Kidney tubule cell (primary cell): ENCODE results near the gene LHFPL5.

Source experiments
- DNase-seq: peaks from one replicate; pipeline ENCODE4 v3.0.0-alpha.2; 2018; ENCODE audit warnings: low spot score

LHFPL5 gene

GRCh38 chr6:35794536-35795452 is 10.4 kb upstream of the LHFPL5 start:
- DNase-seq, result no peak

GRCh38 chr6:35795453-35796071 is 9.6 kb upstream of the LHFPL5 start:
- no peak for DNase-seq

GRCh38 chr6:35796236-35796635 is 8.9 kb upstream of the LHFPL5 start:
- no peak for DNase-seq

DNA sequence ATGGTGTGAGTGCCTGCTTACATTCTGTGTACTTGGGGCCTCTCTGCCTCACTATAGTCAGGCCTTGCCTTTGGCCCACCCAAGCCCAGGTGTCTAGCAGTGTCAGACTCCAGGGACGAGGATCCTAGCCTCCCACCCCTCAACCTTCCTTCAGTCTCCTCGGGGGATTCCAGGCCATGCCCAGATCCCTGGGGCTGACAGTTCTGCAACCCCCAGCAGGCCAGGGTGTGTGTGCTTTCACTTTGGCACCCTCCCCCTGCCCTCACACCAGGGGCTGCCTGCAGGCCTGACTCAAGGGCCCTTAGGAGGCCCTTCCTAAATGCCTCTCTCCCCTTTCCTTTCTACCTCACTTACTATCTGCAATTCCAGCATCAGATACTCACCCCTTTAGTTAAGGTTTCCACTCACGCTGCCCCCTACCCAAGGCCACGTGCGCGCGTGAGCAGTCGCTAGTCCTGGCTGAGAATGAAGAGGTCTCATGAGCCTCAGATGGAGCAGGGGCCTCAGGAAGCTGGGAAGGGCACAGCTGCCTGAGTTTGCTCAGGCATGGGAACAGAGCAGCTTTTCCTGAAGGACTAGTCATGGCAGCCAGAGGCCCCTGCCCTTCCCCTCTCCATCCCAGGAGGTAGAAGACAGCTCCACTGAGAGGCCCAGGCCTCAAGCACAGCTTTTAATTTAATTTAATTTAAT is 7.2 kb upstream of the LHFPL5 start:
- no peak for DNase-seq

DNA sequence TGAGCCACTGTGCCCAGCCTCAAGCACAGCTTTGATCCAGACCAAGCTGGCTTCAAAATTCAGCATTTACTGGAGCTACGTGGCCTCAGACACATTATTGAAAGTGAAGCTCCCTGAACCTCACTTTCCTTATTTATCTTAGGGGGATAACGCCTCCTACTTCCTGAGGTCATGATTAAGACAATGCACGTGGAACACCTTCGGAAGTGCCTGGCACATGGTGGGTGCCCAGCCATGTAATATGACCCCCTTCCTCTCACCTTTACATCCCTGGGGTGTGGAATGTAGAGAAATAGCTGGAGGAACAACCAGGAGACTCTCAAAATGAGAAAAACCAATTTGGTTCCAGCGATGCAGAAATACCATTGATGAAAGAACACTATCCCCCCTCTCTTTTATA is 6.4 kb upstream of the LHFPL5 start:
- DNase-seq, result no peak

GRCh38 chr6:35801148-35801547 is 4.0 kb upstream of the LHFPL5 start:
- no peak for DNase-seq

GRCh38 chr6:35808688-35809087 is 3.5 kb downstream of the LHFPL5 start:
- DNase-seq, result no peak

GRCh38 chr6:35809809-35810208 is 4.7 kb downstream of the LHFPL5 start:
- no peak for DNase-seq

- DNase-seq, result peak; percentile 100
These were observed 6.0 kb downstream of the LHFPL5 start for GRCh38 chr6:35810971-35811698.

DNA sequence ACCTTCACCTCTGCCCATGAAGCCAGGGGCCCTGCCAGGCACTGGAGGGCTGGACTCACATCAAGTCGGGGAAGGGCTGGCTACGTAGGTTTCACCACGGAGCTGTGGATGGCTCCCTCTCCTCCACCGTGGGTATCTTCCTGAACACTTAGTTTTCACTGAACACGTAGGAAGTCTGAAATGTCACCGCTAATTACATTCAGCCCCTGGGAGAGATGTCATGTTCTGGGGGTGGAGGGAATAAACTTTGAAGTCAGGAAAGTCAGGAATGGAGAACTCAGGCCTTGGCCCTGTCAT is 6.5 kb downstream of the LHFPL5 start:
- DNase-seq, result no peak

- DNase-seq, result no peak
These were observed 12.4 kb downstream of the LHFPL5 start for GRCh38 chr6:35817515-35817914.

DNA sequence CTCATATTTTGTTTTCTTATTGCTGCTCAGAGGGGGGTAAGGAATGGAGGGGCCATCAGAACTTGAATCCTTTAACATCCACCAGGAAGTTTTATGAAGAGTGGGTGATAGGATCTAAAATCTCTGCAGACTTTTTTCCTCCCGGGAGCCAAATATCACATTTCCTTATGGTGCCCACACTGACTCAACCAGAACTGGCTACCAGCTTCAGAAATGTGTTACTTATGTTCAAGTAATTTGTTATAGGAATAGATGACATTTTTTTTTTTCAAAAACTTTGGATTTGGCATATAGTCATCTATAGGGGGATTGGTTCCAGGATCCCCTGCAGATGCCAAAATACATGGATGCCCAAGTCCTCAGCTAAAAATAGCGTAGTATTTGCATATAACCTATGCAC is 18.4 kb downstream of the LHFPL5 start:
- no peak for DNase-seq

DNA sequence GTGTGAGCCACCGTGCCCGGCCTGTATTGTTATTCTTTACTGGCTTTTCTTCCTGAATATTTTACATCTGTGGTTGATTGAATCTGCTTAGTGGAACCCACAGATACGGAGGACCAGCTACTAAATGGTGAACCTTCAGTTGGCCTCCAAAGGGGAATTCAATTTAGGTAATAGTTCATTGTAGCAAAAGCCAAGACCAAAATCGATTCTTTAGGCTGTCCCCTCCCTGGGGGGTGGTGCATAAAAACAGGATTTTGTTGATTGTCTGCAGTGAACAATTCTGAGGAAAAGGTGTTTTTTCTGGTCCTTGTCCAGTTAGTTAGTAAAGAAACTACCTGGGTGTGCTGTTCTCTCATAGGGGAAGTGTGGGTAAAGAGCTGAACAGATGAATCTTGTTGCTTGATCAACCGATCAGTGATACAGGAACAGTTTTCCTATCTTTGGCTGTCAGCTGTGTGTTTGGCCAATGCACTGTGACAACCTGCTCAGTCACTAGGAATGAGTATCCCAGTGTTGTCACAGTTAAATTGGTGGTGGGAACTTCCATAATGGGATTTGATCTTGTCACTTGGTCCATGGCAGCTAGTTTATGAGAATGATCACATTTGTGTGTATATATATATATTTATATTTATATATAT is 19.5 kb downstream of the LHFPL5 start:
- DNase-seq, result no peak

DNA sequence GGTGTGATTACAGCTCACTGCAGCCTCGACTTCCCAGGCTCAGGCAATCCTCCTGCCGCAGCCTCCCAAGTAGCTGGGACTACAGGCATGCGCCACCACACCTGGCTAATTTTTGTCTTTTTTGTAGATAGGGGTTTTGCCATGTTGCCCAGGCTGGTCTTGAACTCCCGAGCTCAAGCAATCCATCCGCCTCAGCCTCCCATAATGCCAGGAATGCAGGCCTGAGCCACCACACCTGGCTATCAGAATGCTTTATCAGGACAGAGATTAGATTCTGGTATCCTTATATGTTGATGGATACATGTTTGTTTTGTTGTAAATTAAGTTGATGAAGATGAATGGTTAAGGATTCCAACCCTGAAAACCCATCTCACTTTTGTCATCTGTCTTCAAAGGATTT is 24.2 kb downstream of the LHFPL5 start:
- DNase-seq, result no peak

- peak; percentile 4 for DNase-seq
These were observed 26.3 kb downstream of the LHFPL5 start for GRCh38 chr6:35831257-35832007.

DNA sequence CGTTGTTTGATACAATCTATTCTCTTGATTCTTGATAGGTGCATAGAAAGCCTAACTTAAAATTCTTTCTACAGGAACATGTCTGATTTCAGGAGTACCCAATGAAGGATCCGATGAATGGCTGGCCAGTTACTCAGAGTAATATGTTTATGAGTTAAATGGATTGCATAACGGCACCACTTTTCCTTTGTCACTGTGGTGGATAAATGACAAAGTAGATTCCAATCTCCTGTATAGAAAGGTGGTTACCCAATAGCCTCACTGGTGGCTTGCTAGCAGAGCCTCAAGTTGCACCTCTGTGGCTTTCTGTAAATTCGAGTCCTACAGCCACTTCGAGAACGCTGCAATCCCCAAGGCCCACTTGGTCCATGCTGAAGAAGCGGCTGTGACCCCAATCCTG is 28.4 kb downstream of the LHFPL5 start:
- DNase-seq, result no peak

- no peak for DNase-seq
These were observed 33.9 kb downstream of the LHFPL5 start for GRCh38 chr6:35839019-35839418.

GRCh38 chr6:35842381-35842780 is 37.2 kb downstream of the LHFPL5 start:
- no peak for DNase-seq

GRCh38 chr6:35844290-35844689 is 39.1 kb downstream of the LHFPL5 start:
- DNase-seq, result no peak

- no peak for DNase-seq
These were observed 45.1 kb downstream of the LHFPL5 start for GRCh38 chr6:35850208-35850607.

DNA sequence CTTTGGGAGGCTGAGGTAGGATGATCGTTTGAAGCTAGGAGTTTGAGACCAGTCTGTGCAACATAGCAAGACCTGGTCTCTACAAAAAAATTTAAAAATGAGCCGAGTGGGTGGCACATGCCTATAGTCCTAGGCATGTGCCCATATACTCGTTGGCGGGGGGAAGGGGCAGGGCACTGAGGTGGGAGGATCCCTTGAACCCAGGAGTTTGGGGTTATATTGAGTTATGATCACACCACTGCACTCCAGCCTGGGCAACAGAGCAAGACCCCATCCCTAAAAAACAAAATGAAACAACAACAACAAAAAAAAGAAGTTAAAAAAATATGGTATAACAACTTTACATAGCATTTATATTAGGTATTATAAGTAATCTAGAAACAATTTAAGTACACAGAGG is 47.8 kb downstream of the LHFPL5 start:
- DNase-seq, result no peak
